Measurements from ENCODE around the gene ANKRD55. TPM values are rescaled to one million over a fixed set of nuclear protein-coding genes. Genes with fewer than 3 reads are reported as not detected.

The ANKRD55 gene
- total and polyA plus RNA-seq, 12 donors = 0.01 to 0.72 TPM; not detected in 10

DNA sequence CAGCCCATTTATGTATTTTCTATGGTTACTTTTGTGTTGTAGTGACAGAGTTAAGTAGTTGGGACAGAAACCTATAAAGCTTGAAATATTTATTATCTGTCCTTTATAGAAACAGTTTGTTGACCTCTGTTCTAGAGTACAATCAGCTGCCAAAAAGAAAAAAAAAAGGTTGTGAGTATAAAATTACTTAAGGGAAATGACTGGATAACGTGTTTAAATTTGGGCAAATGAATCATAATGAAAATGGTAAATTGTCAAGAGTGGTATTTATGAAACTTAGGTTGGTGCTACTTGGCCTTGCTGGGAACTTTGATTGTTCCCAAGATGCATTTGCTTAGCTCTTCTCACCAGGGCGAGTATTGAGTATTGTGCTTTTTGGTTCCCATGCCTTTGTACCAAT is 168.1 kb downstream of the ANKRD55 start:
- ATAC-seq = no peak
- Histone ChIP-seq H3K4me1 (peaks cover 0 to 12% (median 10%) of the 10 kb centered on the region in 9 donors), H3K27ac (no peak overlapping the region), H3K4me3 (no peak overlapping the region), H3K9me3 (no peaks in the 10 kb centered on the region), H3K27me3 (no peaks in the 10 kb centered on the region), H3K36me3 (no peaks in the 10 kb centered on the region)
- no peak for DNase-seq
- intact Hi-C loops (cut with DNase I) = no loop called here
- WGBS, 2 donors = 77 to 84% methylated on average over 2 of the region's 2 CpGs
- TF ChIP-seq, protein P1, sequence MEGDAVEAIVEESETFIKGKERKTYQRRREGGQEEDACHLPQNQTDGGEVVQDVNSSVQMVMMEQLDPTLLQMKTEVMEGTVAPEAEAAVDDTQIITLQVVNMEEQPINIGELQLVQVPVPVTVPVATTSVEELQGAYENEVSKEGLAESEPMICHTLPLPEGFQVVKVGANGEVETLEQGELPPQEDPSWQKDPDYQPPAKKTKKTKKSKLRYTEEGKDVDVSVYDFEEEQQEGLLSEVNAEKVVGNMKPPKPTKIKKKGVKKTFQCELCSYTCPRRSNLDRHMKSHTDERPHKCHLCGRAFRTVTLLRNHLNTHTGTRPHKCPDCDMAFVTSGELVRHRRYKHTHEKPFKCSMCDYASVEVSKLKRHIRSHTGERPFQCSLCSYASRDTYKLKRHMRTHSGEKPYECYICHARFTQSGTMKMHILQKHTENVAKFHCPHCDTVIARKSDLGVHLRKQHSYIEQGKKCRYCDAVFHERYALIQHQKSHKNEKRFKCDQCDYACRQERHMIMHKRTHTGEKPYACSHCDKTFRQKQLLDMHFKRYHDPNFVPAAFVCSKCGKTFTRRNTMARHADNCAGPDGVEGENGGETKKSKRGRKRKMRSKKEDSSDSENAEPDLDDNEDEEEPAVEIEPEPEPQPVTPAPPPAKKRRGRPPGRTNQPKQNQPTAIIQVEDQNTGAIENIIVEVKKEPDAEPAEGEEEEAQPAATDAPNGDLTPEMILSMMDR (IDR thresholded peaks at IDR 0.05) = no peak

DNA sequence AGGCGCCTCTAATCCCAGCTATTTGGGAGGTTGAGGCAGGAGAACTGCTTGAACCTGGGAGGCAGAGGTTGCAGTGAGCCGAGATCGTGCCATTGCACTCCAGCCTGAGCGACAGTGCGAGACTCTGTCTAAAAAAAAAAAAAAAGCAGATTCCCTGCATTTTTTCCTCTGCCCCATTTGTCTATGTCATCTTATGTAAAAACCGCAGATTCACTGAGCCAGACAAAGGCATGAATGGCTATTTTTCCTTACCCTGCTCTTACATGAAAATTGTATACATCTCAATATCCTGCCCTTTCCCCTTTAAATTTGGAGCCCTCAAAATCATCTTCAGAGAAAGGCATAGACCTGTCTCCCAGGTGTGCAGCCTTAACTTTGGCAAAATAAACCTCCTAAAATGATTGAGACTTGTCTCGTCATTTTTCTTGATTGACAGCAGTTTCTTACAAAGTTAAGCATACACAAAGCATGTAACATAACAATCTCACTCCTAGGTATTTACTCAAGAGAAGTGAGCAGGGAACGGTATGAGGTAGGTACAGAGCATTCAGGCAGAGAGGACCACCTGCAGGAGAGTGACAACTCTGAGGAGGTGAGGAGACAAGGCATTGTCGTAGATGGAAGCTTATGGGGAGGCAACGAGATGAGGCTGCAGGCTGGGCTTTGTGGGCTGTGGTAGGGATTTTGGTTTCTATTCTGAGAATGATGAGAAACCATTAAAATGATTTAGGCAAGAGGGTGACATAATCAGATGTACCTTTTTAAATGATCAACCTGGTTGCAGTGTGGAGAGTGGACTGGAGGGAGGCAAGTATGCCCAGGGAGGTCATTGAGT is 172.6 kb downstream of the ANKRD55 start:
- peaks cover 0 to 19% (median 11%) of the 10 kb centered on the region in 9 donors for H3K4me1 ChIP-seq
- TF ChIP-seq, protein P1 (IDR thresholded peaks at IDR 0.05) = no peak
- no peak for DNase-seq
- no peaks in the 10 kb centered on the region for H3K9me3 ChIP-seq
- intact Hi-C loops (cut with DNase I) = no loop called here
- WGBS, 2 donors = 86 to 88% methylated on average over 10 of the region's 10 CpGs
- no peak for ATAC-seq
- H3K4me3 ChIP-seq = no peak overlapping the region
- H3K36me3 ChIP-seq = no peaks in the 10 kb centered on the region
- no peak overlapping the region for H3K27ac ChIP-seq
- no peaks in the 10 kb centered on the region for H3K27me3 ChIP-seq

DNA sequence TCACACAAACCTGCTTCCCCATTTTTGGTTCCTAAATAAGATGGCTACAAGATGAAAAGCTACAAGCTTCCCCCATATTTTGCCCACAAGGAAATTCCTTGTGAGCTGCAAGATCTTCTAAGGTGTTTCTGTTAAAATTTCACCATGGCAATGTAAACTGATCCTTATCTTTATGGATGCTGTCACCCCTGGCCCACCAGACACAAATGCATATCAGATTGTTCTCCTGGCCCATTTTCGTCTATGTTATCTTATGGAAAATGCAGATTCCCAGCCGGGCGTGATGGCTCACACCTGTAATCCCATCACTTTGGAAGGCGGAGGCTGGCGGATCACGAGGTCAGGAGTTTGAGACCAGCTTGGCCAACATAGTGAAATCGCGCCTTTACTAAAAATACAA is 173.3 kb downstream of the ANKRD55 start:
- TF ChIP-seq, protein P1 (IDR thresholded peaks at IDR 0.05) = no peak
- ATAC-seq = no peak
- WGBS, 2 donors = 92 to 95% methylated on average over 8 of the region's 8 CpGs
- Histone ChIP-seq H3K4me1 (peaks cover 0 to 19% (median 11%) of the 10 kb centered on the region in 9 donors), H3K27ac (no peak overlapping the region), H3K4me3 (no peak overlapping the region), H3K36me3 (no peaks in the 10 kb centered on the region), H3K27me3 (no peaks in the 10 kb centered on the region), H3K9me3 (no peaks in the 10 kb centered on the region)
- no peak for DNase-seq
- intact Hi-C loops (cut with DNase I) = no loop called here

DNA sequence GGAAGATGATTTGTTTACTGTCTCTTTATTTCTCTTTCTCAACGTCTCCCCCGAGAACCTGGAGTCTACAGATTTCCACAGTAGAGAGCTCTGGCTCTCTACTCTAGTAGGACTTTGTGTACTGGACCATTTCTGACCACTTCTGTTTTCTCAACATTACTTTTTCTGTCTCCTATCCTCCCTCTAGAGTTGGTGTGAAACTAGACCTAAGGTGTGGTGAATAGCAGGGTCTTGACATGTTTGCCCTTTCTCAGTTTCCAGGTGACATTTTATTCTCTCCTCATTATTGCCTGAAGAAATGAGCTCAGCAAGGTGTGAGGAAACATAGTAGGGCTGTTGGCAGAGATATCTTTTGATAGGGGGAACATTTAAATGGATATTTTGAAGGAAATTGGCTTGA is 176.3 kb downstream of the ANKRD55 start:
- intact Hi-C loops (cut with DNase I) = no loop called here
- 92 to 100% methylated on average over 2 of the region's 2 CpGs for WGBS, 2 donors

More for the DNA sequence above, 176.3 kb downstream of the ANKRD55 start:
- Histone ChIP-seq H3K4me1 (peaks cover 0 to 19% (median 11%) of the 10 kb centered on the region in 9 donors), H3K27ac (no peak overlapping the region), H3K4me3 (no peak overlapping the region), H3K9me3 (peaks cover 0 to 13% (median 0%) of the 10 kb centered on the region in 11 donors), H3K36me3 (no peaks in the 10 kb centered on the region), H3K27me3 (no peaks in the 10 kb centered on the region)
- ATAC-seq (no peak), DNase-seq (no peak)
- TF ChIP-seq, protein P1 (IDR thresholded peaks at IDR 0.05) = no peak
